ENCODE results near the gene IFI27L1.

The IFI27L1 gene

GRCh38 chr14:94110552-94111181 lies 29.6 kb downstream of the IFI27L1 start, which contains the start of gene IFI27:
Gene IFI27 (plus strand): TSS chr14:94110736.
- TF ChIP-seq, protein P1, sequence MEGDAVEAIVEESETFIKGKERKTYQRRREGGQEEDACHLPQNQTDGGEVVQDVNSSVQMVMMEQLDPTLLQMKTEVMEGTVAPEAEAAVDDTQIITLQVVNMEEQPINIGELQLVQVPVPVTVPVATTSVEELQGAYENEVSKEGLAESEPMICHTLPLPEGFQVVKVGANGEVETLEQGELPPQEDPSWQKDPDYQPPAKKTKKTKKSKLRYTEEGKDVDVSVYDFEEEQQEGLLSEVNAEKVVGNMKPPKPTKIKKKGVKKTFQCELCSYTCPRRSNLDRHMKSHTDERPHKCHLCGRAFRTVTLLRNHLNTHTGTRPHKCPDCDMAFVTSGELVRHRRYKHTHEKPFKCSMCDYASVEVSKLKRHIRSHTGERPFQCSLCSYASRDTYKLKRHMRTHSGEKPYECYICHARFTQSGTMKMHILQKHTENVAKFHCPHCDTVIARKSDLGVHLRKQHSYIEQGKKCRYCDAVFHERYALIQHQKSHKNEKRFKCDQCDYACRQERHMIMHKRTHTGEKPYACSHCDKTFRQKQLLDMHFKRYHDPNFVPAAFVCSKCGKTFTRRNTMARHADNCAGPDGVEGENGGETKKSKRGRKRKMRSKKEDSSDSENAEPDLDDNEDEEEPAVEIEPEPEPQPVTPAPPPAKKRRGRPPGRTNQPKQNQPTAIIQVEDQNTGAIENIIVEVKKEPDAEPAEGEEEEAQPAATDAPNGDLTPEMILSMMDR (IDR thresholded peaks at IDR 0.05; ENCODE audit: extremely low read depth, missing control alignments), result no peak
- no peak for DNase-seq (ENCODE audit: low spot score)

- DNase-seq (ENCODE audit: low spot score), result no peak
- TF ChIP-seq, protein P1 (IDR thresholded peaks at IDR 0.05; ENCODE audit: extremely low read depth, missing control alignments), result no peak
These were observed 30.4 kb downstream of the IFI27L1 start for GRCh38 chr14:94111276-94112095.

- TF ChIP-seq, protein P1 (IDR thresholded peaks at IDR 0.05; ENCODE audit: extremely low read depth, missing control alignments), result no peak
- DNase-seq (ENCODE audit: low spot score), result no peak
These were observed 31.5 kb downstream of the IFI27L1 start for GRCh38 chr14:94112513-94113063.

DNA sequence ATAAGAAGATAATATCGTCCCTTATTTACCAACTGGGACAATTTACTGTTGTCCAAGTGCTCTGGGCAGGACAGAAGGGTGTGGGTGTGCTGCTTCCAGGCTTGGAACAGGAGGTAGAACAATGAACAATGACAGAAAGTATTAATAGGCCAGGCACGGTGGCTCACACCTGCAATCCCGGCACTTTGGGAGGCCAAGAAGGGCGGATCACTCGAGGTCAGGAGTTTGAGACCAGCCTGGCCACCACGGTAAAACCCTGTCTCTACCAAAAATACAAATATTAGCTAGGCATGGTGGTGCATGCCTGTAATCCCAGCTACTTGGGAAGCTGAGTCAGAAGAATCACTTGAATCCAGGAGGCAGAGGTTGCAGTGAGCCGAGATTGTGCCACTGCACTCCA lies 32.0 kb downstream of the IFI27L1 start:
- TF ChIP-seq, protein P1 (IDR thresholded peaks at IDR 0.05; ENCODE audit: extremely low read depth, missing control alignments), result no peak
- DNase-seq (ENCODE audit: low spot score), result no peak

DNA sequence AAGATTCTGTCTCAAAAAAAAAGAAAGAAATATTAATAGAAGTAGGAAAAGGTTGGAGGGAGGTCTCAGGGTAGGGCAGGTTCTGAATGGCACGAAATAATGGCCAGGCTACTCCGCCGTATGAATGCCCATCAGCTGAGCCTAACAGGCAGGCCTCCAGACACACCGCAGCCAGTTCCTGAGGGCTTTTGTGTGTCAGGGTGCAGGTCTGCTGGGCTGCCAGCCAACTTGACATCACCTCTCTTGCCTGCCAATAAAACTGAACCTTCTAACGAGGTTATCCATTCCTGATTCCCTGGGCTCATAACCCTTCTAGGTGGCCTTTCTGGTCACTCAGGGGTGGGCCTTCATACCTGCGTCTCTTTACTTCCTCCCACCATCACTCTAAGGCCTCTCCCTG lies 32.4 kb downstream of the IFI27L1 start:
- TF ChIP-seq, protein P1 (IDR thresholded peaks at IDR 0.05; ENCODE audit: extremely low read depth, missing control alignments), result no peak

DNA sequence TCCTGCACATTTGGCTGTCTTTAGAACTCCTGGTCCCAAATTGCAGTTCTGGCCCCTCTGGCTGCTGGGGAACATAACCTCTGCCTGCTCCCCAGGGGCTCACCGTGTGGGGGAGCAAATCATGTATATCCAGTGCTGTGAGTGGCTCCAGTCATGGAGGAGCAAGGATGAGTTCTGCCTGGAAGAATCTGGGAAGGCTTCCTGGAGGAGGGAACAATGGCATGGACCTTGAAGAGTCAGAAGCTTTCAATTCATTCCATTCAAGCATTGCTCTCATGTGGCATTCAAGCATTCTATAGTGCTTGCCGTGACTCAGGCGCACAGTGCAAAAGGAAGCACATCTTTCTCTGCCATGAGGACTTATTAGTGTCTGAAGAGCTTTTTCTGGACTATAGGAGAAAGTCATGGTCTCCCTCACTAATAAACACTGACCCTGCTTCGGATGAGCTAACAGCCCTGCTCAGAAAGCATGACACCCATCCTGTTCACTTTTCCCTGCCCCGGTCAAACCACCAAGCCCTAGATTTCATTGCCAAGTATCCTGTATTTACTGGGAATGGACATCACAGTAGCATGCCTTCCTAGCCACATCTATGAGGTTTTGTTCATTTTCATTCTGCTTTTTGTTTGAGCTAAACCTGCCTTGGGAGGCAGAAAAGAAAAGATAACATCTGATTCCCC lies 32.9 kb downstream of the IFI27L1 start:
- DNase-seq (ENCODE audit: low spot score), result no peak
- TF ChIP-seq, protein P1 (IDR thresholded peaks at IDR 0.05; ENCODE audit: extremely low read depth, missing control alignments), result no peak

More for the DNA sequence above, 32.4 kb downstream of the IFI27L1 start:
- DNase-seq (ENCODE audit: low spot score), result no peak
